Activated T-cell treated with anti-CD3 and anti-CD28 coated beads, Interleukin-2, amount 50 U/mL, for 4 hours (primary cell): ENCODE data around the gene ZNF565. TPM values are rescaled to one million over a fixed set of nuclear protein-coding genes. Genes with fewer than 3 reads are reported as not detected.

ENCODE experiments used
- ATAC-seq, 2 donors: fragments of 200-7000 bp; cut with Tn5 transposase; one replicate each; pipeline ENCODE4 v1.10.0; 2021
- DNase-seq: peaks from one replicate; pipeline ENCODE4 v3.0.0-alpha.2; 2020
- H3K27me3 Mint-ChIP-seq: one replicate; pipeline ENCODE4 v1.8.0; 2021; ENCODE audit warnings: low read depth, mixed read lengths
- H3K36me3 Mint-ChIP-seq: one replicate; pipeline ENCODE4 v1.8.0; 2022; ENCODE audit warnings: mixed read lengths; ENCODE audit not compliant: insufficient read depth
- H3K4me1 Mint-ChIP-seq: one replicate; pipeline ENCODE4 v1.8.0; 2021; ENCODE audit warnings: low read depth, mixed read lengths
- H3K4me3 Mint-ChIP-seq: one replicate; pipeline ENCODE4 v1.8.0; 2021; ENCODE audit warnings: mild to moderate bottlenecking, moderate library complexity, mixed read lengths
- H3K9me3 Mint-ChIP-seq: one replicate; pipeline ENCODE4 v1.8.0; 2021; ENCODE audit warnings: mixed read lengths
- total RNA-seq, 3 donors: library from RNA; stranded (reverse); gene quantifications; one replicate each; pipeline ENCODE4 v1.2.1, GENCODE V29; 2021

The ZNF565 gene
- total RNA-seq, result 1 to 10 TPM; 1.9 to 2.6 (median 2.5) TPM

DNA sequence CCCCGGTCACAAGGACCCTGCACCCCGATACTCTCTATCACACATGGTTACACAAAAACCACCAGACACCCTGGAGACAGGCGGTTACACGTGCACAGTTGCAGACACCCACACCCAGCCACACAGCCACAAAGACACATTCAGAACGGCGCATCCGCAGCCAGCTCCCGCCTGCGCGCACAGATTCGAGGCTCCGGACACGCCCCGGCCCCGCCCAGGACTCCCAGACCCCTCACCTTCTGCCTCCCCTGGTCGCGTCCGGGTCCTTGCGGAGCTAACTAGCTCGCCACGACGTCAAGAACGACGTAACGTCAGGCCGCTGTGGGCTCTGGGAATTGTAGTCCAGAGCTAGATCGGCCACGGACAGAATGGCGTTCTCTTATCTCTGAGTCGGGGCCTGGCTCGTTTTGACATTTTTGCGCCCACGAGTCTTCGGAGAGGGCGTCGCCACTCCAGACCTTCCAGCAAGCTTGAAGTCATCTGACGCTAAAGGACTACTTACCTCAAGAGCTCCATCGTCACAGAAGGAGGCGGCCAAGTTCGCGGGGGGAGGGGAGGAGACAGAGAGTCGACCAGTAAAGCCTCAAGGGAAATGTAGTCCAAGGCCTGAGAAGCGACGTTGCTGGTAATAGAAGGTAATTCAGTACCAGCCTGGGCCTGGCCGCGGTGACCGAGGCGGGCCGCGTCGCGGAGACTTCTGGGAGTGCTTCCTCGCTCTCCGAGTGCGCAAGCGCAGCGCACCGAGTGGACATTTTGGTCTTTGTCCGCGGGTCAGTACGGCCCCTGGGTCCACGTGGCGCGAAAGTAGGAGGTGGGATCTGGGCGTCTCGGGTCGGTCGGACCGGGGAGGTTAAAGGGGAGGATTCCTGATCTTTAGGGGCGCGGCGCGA, at the start of gene ZNF565, which contains the start of gene ZNF146:
TSS of gene ZNF565 (minus strand) at position 280 of the 890 bp plus-strand sequence. CDS start 12,680 bp downstream, outside the sequence.
TSS of gene ZNF146 (plus strand) at position 721 of the 890 bp plus-strand sequence. CDS start 21,335 bp downstream, outside the sequence.
- peak; percentile 92 for DNase-seq
- peak; percentile 88 to 91 for ATAC-seq
- Mint-ChIP-seq H3K9me3 (no peaks in the 10 kb centered on the region), H3K36me3 (peaks cover 8% of the 10 kb centered on the region), H3K4me1 (peaks cover 20% of the 10 kb centered on the region), H3K4me3 (no peak within 1 kb of the TSS), H3K27me3 (no peaks in the 10 kb centered on the region)

DNA sequence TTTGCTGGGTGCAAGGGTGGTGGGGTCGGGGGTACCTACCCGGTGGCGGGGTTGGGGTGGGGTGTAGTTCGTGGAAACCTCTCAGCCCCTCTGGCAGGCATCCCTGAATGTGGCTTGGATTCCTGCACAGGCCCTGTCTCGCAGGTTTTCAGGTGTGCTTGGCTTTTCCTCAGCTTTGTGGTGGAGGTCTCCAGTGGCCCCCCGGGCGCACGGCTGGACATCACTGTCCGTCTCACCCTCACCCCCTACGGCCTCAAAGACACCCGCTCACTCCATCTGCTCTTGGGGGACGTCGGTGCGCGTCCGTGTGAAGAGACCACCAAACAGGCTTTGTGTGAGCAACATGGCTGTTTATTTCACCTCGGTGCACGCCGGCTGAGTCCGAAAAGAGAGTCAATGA, 44.7 kb upstream of the ZNF565 start:
- no peaks in the 10 kb centered on the region for H3K36me3 Mint-ChIP-seq
- no peak for DNase-seq
- no peak for ATAC-seq
- H3K27me3 Mint-ChIP-seq, result no peaks in the 10 kb centered on the region
- no peaks in the 10 kb centered on the region for H3K4me1 Mint-ChIP-seq
- no peak overlapping the region for H3K4me3 Mint-ChIP-seq
- peaks cover 36% of the 10 kb centered on the region for H3K9me3 Mint-ChIP-seq

GRCh38 chr19:36258028-36258875, 43.8 kb upstream of the ZNF565 start:
- Mint-ChIP-seq H3K4me1 (no peaks in the 10 kb centered on the region), H3K27me3 (no peaks in the 10 kb centered on the region), H3K9me3 (peaks cover 30% of the 10 kb centered on the region), H3K36me3 (no peaks in the 10 kb centered on the region), H3K4me3 (no peak overlapping the region)
- DNase-seq (no peak), ATAC-seq (no peak)

DNA sequence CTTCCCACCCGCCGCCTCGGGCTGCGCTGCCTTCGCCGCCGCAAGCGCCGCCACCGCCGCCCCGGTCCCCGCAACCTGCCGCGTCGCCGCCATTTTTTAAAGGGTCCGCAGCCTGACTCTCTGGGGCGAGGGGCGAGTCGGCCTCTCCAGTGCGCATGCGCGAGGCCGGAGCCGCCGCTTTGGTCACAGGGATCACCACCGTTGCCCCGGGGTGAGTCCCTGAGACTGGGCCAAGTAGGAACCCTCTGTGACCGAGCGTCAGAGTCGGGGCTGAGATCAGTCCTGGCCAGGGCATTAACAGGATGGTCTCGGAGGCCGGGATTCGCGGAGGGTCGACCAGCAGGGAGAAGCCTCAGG, 43.0 kb upstream of the ZNF565 start:
- Mint-ChIP-seq H3K27me3 (no peaks in the 10 kb centered on the region), H3K4me3 (no peak overlapping the region), H3K36me3 (no peaks in the 10 kb centered on the region), H3K4me1 (no peaks in the 10 kb centered on the region), H3K9me3 (peaks cover 23% of the 10 kb centered on the region)
- DNase-seq (no peak), ATAC-seq (no peak)

DNA sequence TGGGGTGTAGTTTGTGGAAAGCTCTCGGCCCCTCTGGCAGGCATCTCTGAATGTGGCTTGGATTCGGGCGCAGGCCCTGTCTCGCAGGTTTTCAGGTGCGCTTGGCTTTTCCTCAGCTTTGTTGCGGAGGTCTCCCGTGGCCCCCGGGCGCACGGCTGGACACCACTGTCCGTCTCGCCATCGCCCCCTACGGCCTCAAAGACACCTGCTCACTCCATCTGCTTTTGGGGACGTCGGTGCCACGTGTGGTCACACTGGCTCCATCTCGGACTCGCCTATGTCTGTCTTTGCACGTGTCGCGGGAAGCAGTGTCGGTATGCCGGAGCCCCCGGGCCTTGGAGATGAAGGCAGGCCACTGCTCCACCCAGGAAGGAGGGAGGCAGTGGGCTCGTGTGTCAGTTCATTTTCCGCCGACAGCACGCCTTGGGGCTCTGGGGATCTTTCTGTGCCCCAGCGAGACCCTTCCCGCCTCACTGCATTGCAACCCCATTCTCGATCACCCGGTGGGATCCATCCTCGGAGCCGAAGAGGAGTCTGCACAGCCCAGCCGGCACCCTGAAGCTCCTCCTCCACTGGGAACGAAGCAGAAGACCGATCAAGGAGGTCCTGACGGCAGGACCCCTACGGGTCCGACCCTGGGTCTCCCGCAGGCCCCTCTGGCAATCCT, 42.5 kb upstream of the ZNF565 start:
- Mint-ChIP-seq H3K9me3 (peaks cover 23% of the 10 kb centered on the region), H3K36me3 (no peaks in the 10 kb centered on the region), H3K27me3 (no peaks in the 10 kb centered on the region), H3K4me3 (no peak overlapping the region), H3K4me1 (no peaks in the 10 kb centered on the region)
- DNase-seq, result no peak
- ATAC-seq, result no peak

DNA sequence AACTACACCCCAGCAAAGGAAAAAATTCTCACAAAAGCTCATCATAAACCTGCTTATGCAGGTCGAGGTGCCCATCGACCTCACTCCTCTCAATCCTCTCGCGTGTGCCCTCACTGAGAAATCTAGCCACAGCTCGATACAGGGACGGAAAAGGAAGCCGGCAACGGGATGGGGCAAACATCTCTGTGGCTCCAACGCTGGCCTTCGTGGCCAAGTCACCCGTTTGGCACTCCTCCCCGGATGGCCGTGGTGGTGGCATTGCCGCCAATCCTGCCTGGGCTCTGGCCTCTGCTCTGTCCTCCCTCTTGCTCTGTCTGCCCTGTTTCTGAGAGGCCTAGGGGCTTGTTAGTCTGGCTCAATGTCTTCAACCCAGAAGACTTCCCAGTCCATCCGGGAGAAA, 41.6 kb upstream of the ZNF565 start:
- Mint-ChIP-seq H3K4me3 (no peak overlapping the region), H3K4me1 (no peaks in the 10 kb centered on the region), H3K27me3 (no peaks in the 10 kb centered on the region), H3K36me3 (no peaks in the 10 kb centered on the region), H3K9me3 (peaks cover 29% of the 10 kb centered on the region)
- ATAC-seq, result no peak
- DNase-seq, result no peak

DNA sequence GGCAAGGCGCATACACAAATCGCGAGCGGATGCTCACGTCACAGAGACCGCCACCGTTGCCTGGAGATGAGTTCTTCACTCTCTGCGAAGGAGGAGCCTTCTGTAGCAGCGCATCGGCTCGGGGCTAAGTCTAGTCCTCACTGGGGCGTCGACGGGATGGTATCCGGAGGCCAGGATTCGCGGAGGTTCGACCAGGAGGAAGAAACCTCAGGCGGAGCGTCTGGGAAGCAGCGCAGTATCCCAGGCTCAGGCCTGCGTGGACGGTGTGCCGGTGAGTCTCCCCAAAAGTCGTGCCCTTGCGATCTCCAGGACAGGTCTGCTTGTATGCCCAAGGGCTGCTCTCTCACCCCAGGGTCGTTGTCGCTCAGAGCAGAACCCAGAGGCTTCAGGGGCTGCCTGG, 40.9 kb upstream of the ZNF565 start:
- no peaks in the 10 kb centered on the region for H3K36me3 Mint-ChIP-seq
- DNase-seq, result no peak
- no peaks in the 10 kb centered on the region for H3K4me1 Mint-ChIP-seq

GRCh38 chr19:36254848-36255247, 40.4 kb upstream of the ZNF565 start:
- ATAC-seq (no peak), DNase-seq (no peak)
- H3K4me1 Mint-ChIP-seq, result no peaks in the 10 kb centered on the region
- H3K9me3 Mint-ChIP-seq, result peaks cover 29% of the 10 kb centered on the region
- no peaks in the 10 kb centered on the region for H3K27me3 Mint-ChIP-seq
- H3K36me3 Mint-ChIP-seq, result no peaks in the 10 kb centered on the region
- H3K4me3 Mint-ChIP-seq, result no peak overlapping the region

More for the DNA sequence above, 40.9 kb upstream of the ZNF565 start:
- ATAC-seq, result no peak
- no peaks in the 10 kb centered on the region for H3K27me3 Mint-ChIP-seq
- H3K4me3 Mint-ChIP-seq, result no peak overlapping the region
- peaks cover 29% of the 10 kb centered on the region for H3K9me3 Mint-ChIP-seq

DNA sequence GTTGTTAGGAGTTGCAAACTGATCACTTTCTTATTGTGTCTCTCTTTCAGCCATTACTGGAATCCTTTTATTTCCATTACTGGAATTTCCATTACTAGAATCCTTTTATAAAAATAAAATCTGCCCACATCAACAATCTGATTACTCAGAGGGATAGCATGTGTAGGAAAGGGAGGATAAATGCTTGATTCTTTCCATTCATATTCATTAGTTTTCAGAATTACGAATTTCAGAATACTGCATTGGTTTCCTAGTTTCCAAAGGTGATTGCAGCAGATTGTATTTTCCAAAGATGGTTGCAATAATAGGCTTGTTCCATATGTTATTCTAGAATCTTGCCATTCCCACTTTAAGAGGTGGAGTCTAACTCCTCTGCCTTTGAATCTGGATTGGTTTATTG, 37.6 kb upstream of the ZNF565 start:
- ATAC-seq, result no peak
- peaks cover 34% of the 10 kb centered on the region for H3K9me3 Mint-ChIP-seq

DNA sequence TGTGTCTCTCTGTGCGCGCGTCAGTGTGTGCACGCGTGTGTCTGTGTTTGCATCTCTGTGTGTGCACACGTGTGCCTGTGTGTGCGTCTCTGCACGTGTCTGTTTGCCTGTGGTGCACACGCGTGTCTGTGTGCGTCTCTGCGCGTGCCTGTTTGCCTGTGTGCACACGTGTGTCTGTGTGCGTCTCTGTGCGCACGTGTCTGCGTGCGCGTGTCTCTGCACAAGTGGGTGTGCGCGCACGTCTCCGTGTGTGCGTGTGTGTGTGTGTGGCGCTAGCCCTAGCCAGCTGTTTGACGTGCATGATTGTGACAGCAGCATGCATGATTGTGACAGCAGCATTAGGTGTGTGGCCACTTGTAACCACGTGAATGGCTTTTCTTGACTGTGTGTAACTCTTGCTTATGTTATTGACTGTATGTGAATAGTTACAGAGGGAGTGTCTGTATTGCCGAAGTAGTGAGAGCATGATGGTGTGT, 31.6 kb upstream of the ZNF565 start:
- no peak for ATAC-seq
- H3K36me3 Mint-ChIP-seq, result no peaks in the 10 kb centered on the region
- DNase-seq, result no peak
- no peak overlapping the region for H3K4me3 Mint-ChIP-seq
- peaks cover 4% of the 10 kb centered on the region for H3K27me3 Mint-ChIP-seq
- peaks cover 39% of the 10 kb centered on the region for H3K9me3 Mint-ChIP-seq
- H3K4me1 Mint-ChIP-seq, result no peaks in the 10 kb centered on the region

More for the DNA sequence above, 37.6 kb upstream of the ZNF565 start:
- Mint-ChIP-seq H3K27me3 (no peaks in the 10 kb centered on the region), H3K4me3 (no peak overlapping the region), H3K36me3 (no peaks in the 10 kb centered on the region), H3K4me1 (no peaks in the 10 kb centered on the region)
- no peak for DNase-seq

DNA sequence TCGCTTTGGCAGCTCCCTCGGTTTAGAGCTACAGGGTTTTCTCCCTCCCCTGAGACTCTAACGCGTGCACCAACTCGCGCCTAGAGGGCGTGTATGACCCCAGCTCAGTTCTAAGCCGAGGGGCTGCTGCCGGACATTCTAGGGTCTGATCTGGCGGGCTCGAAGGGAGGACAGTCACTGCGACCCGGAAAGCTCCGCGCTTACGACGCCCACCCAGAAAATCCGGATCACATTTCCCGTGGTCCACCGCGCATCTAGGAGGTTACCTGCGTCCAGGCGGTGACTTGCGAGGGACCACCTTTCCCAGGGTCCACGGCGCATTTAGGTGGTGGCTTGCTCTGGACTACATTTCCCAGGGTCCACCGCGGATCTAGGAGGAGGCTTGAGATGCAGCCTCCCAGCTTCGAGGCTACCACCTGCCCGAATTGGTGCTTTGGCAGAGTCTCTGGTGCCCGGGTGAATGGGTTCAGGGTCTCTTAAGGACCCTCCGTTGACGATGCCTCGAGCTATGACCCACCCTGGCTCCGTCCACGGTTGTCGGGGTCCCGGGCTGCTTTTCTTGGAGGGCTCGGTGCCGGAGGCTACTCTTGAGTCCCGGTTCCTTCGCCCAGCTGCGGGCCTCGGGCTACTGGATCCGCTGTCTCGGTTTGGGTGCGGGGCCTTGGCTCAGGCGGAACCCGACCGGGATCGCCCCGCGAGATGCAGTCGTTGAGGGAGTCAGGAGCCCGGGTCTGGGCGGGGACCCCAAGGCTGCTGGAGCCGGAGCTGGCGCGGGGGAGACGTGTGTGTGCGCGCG, 30.9 kb upstream of the ZNF565 start:
- DNase-seq, result no peak

DNA sequence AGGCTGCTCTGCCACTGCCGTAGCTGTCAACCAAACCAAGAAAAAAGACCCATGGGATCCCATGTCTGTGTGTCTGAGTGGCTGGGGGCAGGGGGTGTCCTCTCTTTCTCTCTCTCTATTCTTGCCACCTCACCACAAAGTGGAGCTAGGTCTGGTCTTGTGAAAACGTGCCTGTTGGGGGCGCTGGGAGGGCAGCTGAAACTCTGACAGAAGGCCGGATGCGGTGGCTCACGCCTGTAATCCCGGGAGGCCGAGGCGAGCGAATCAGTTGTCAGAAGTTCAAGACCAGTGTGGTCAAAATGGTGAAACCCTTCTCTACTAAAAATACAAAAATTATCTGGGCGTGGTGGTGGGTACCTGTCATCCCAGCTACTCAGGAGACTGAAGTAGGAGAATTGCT, 29.6 kb upstream of the ZNF565 start:
- Mint-ChIP-seq H3K36me3 (peaks cover 9% of the 10 kb centered on the region), H3K4me3 (no peak overlapping the region), H3K9me3 (peaks cover 52% of the 10 kb centered on the region), H3K27me3 (peaks cover 4% of the 10 kb centered on the region), H3K4me1 (no peaks in the 10 kb centered on the region)
- ATAC-seq (no peak), DNase-seq (no peak)

More for the DNA sequence above, 30.9 kb upstream of the ZNF565 start:
- Mint-ChIP-seq H3K4me1 (no peaks in the 10 kb centered on the region), H3K9me3 (peaks cover 39% of the 10 kb centered on the region), H3K27me3 (peaks cover 4% of the 10 kb centered on the region), H3K4me3 (no peak overlapping the region), H3K36me3 (no peaks in the 10 kb centered on the region)
- ATAC-seq, result no peak

GRCh38 chr19:36236946-36237310, 22.5 kb upstream of the ZNF565 start:
- Mint-ChIP-seq H3K4me3 (no peak overlapping the region), H3K4me1 (no peaks in the 10 kb centered on the region), H3K27me3 (no peaks in the 10 kb centered on the region), H3K36me3 (peaks cover 75% of the 10 kb centered on the region), H3K9me3 (peaks cover 58% of the 10 kb centered on the region)
- ATAC-seq (no peak), DNase-seq (no peak)
